HG02610 (cell line): ENCODE results near the gene RASL10A.

Experiments
- ATAC-seq: cut with Tn5 transposase; IDR thresholded peaks from one replicate; pipeline ENCODE4 v1.9.1; 2021; ENCODE audit warnings: mild to moderate bottlenecking, moderate library complexity; ENCODE audit not compliant: unreplicated experiment

Gene RASL10A

GRCh38 chr22:29323641-29324040 lies 8.1 kb upstream of the RASL10A start:
- no peak for ATAC-seq

- ATAC-seq, result no peak
Measured at GRCh38 chr22:29320546-29320945, 5.0 kb upstream of the RASL10A start.

- ATAC-seq, result no peak
Measured at GRCh38 chr22:29319072-29319471, 3.6 kb upstream of the RASL10A start.

GRCh38 chr22:29317827-29318454 lies 2.4 kb upstream of the RASL10A start:
- ATAC-seq, result no peak

- no peak for ATAC-seq
Measured at GRCh38 chr22:29316141-29316828, 788 bp upstream of the RASL10A start.

- ATAC-seq, result no peak
Measured at GRCh38 chr22:29314537-29315285, 786 bp downstream of the RASL10A start.

- no peak for ATAC-seq
Measured at GRCh38 chr22:29313576-29314466, 1.7 kb downstream of the RASL10A start.

GRCh38 chr22:29313126-29313575 lies 2.3 kb downstream of the RASL10A start:
- no peak for ATAC-seq

GRCh38 chr22:29312218-29313125 lies 3.0 kb downstream of the RASL10A start:
- no peak for ATAC-seq

GRCh38 chr22:29311464-29312217 lies 3.9 kb downstream of the RASL10A start:
- no peak for ATAC-seq

GRCh38 chr22:29310863-29311339 lies 4.6 kb downstream of the RASL10A start:
- no peak for ATAC-seq

GRCh38 chr22:29310065-29310862 lies 5.2 kb downstream of the RASL10A start:
- ATAC-seq, result no peak

GRCh38 chr22:29309332-29310064 lies 6.0 kb downstream of the RASL10A start:
- no peak for ATAC-seq

- ATAC-seq, result no peak
Measured at GRCh38 chr22:29308791-29309262, 6.7 kb downstream of the RASL10A start.

- ATAC-seq, result no peak
Measured at GRCh38 chr22:29308148-29308790, 7.2 kb downstream of the RASL10A start.

- no peak for ATAC-seq
Measured at GRCh38 chr22:29307596-29308147, 7.8 kb downstream of the RASL10A start.
